ENCODE data around the gene RNF32. TPM values are rescaled to one million over a fixed set of nuclear protein-coding genes. Genes with fewer than 3 reads are reported as not detected.
"Not testable (repeated sequence)": the region's sequence is repeated elsewhere in the genome, so short reads cannot be mapped to it uniquely, and the experiment has no call there.

Gene RNF32
- total and polyA plus RNA-seq, 4 donors, result 0.59 to 1.3 (median 0.72) TPM

- no peak for DNase-seq (ENCODE audit: low spot score)
- Histone ChIP-seq H3K4me1 (ENCODE audit: control insufficient read depth in 4 of 4, insufficient read depth in 4 of 4, low read length in 3 of 4) (peaks cover 4 to 15% (median 9%) of the 10 kb centered on the region in 4 donors), H3K27ac (ENCODE audit: low read depth in 1 of 2, low read length in 2 of 2) (no peak overlapping the region), H3K36me3 (ENCODE audit: control insufficient read depth in 4 of 4, insufficient read depth in 3 of 4, low read depth in 1 of 4, low read length in 3 of 4) (no peaks in the 10 kb centered on the region), H3K9me3 (ENCODE audit: control insufficient read depth in 4 of 4, low read length in 3 of 4) (no peaks in the 10 kb centered on the region), H3K27me3 (ENCODE audit: control insufficient read depth in 4 of 4, insufficient read depth in 4 of 4, low read length in 3 of 4) (no peaks in the 10 kb centered on the region), H3K4me3 (ENCODE audit: low read depth in 1 of 3, low read length in 3 of 3) (no peak overlapping the region), H3K9ac (ENCODE audit: low read depth in 1 of 2, low read length in 2 of 2) (no peak overlapping the region)
- 75% methylated on average over 13 of the region's 13 CpGs for WGBS
- TF ChIP-seq RAD21 (IDR thresholded peaks at IDR 0.05) (peak; percentile 48 to 68), HNF4A (conservative IDR thresholded peaks at IDR 0.05) (no peak)
Measured at GRCh38 chr7:156642306-156643045, 1.9 kb downstream of the RNF32 start.

- H3K36me3 ChIP-seq (ENCODE audit: control insufficient read depth in 4 of 4, insufficient read depth in 3 of 4, low read depth in 1 of 4, low read length in 3 of 4); H3K9ac ChIP-seq (ENCODE audit: low read depth in 1 of 2, low read length in 2 of 2); H3K27me3 ChIP-seq (ENCODE audit: control insufficient read depth in 4 of 4, insufficient read depth in 4 of 4, low read length in 3 of 4); H3K4me1 ChIP-seq (ENCODE audit: control insufficient read depth in 4 of 4, insufficient read depth in 4 of 4, low read length in 3 of 4); H3K27ac ChIP-seq (ENCODE audit: low read depth in 1 of 2, low read length in 2 of 2); H3K4me3 ChIP-seq (ENCODE audit: low read depth in 1 of 3, low read length in 3 of 3); H3K9me3 ChIP-seq (ENCODE audit: control insufficient read depth in 4 of 4, low read length in 3 of 4); DNase-seq (ENCODE audit: low spot score): not testable (repeated sequence)
- 97% methylated on average over 5 of the region's 5 CpGs for WGBS
Measured at GRCh38 chr7:156647330-156647729, 6.8 kb downstream of the RNF32 start.

GRCh38 chr7:156650042-156650441 is 9.5 kb downstream of the RNF32 start:
- no peak for DNase-seq (ENCODE audit: low spot score)
- no peaks in the 10 kb centered on the region for H3K9me3 ChIP-seq (ENCODE audit: control insufficient read depth in 4 of 4, low read length in 3 of 4)
- no peaks in the 10 kb centered on the region for H3K36me3 ChIP-seq (ENCODE audit: control insufficient read depth in 4 of 4, insufficient read depth in 3 of 4, low read depth in 1 of 4, low read length in 3 of 4)
- H3K9ac ChIP-seq (ENCODE audit: low read depth in 1 of 2, low read length in 2 of 2), result peak overlapping the region in 1 of 2 donors; percentile 19
- H3K4me3 ChIP-seq (ENCODE audit: low read depth in 1 of 3, low read length in 3 of 3), result peak overlapping the region in 1 of 3 donors; percentile 33
- no peaks in the 10 kb centered on the region for H3K27me3 ChIP-seq (ENCODE audit: control insufficient read depth in 4 of 4, insufficient read depth in 4 of 4, low read length in 3 of 4)
- no peak overlapping the region for H3K27ac ChIP-seq (ENCODE audit: low read depth in 1 of 2, low read length in 2 of 2)
- 34% methylated on average over 9 of the region's 9 CpGs for WGBS
- TF ChIP-seq RAD21 (IDR thresholded peaks at IDR 0.05) (peak; percentile 90 to 98), JUND (IDR thresholded peaks at IDR 0.05) (no peak), FOXA2 (IDR thresholded peaks at IDR 0.05) (no peak), HNF4A (conservative IDR thresholded peaks at IDR 0.05) (peak in 1 of 2 donors; percentile 19), NR2F2 (IDR thresholded peaks at IDR 0.05) (no peak), FOXA1 (IDR thresholded peaks at IDR 0.05) (no peak), GABPA (IDR thresholded peaks at IDR 0.05 in 1 of 2, conservative IDR thresholded peaks at IDR 0.05 in 1 of 2) (peak in 1 of 2 donors; percentile 16), YY1 (IDR thresholded peaks at IDR 0.05) (peak; percentile 34), CTCF (IDR thresholded peaks at IDR 0.05; ENCODE audit: low read depth, low read length, missing input control) (peak; percentile 75), RXRA (IDR thresholded peaks at IDR 0.05) (peak in 1 of 2 donors; percentile 55)
- H3K4me1 ChIP-seq (ENCODE audit: control insufficient read depth in 4 of 4, insufficient read depth in 4 of 4, low read length in 3 of 4), result no peaks in the 10 kb centered on the region

GRCh38 chr7:156651474-156651873 is 10.9 kb downstream of the RNF32 start:
- Histone ChIP-seq H3K27ac (ENCODE audit: low read depth in 1 of 2, low read length in 2 of 2) (no peak overlapping the region), H3K36me3 (ENCODE audit: control insufficient read depth in 4 of 4, insufficient read depth in 3 of 4, low read depth in 1 of 4, low read length in 3 of 4) (no peaks in the 10 kb centered on the region), H3K4me1 (ENCODE audit: control insufficient read depth in 4 of 4, insufficient read depth in 4 of 4, low read length in 3 of 4) (no peaks in the 10 kb centered on the region), H3K9ac (ENCODE audit: low read depth in 1 of 2, low read length in 2 of 2) (no peak overlapping the region), H3K4me3 (ENCODE audit: low read depth in 1 of 3, low read length in 3 of 3) (no peak overlapping the region), H3K27me3 (ENCODE audit: control insufficient read depth in 4 of 4, insufficient read depth in 4 of 4, low read length in 3 of 4) (no peaks in the 10 kb centered on the region), H3K9me3 (ENCODE audit: control insufficient read depth in 4 of 4, low read length in 3 of 4) (no peaks in the 10 kb centered on the region)
- no peak for DNase-seq (ENCODE audit: low spot score)
- 95% methylated on average over 4 of the region's 4 CpGs for WGBS
- TF ChIP-seq REST (IDR thresholded peaks at IDR 0.05) (no peak), NR2F2 (IDR thresholded peaks at IDR 0.05) (no peak), RXRA (IDR thresholded peaks at IDR 0.05) (no peak), RAD21 (IDR thresholded peaks at IDR 0.05) (no peak), FOXA2 (IDR thresholded peaks at IDR 0.05) (no peak), JUND (IDR thresholded peaks at IDR 0.05) (no peak), SP1 (IDR thresholded peaks at IDR 0.05) (no peak), MAX (IDR thresholded peaks at IDR 0.05) (no peak), ZBTB33 (IDR thresholded peaks at IDR 0.05) (no peak), ATF3 (IDR thresholded peaks at IDR 0.05) (no peak), YY1 (IDR thresholded peaks at IDR 0.05) (no peak)
